Measurements from ENCODE around the gene AGPS.
A peak's percentile ranks its signal among the peaks of the same experiment; 100 is the strongest.

AGPS gene

GRCh38 chr2:177391822-177392372 lies 676 bp upstream of the AGPS start:
- TF ChIP-seq EZH2 (IDR thresholded peaks at IDR 0.05; ENCODE audit: borderline replicate concordance, low read depth, low read length, severe bottlenecking) (no peak), CTCF (IDR thresholded peaks at IDR 0.05; ENCODE audit: borderline replicate concordance, extremely low read depth, low read length, poor library complexity, severe bottlenecking) (no peak)
- no peaks in the 10 kb centered on the region for H3K9me3 ChIP-seq (ENCODE audit: insufficient read depth, low read length, severe bottlenecking)

GRCh38 chr2:177393203-177393755 lies 706 bp downstream of the AGPS start:
- Histone ChIP-seq H3K4me3 (ENCODE audit: low read depth in 1 of 2, low read length in 2 of 2) (peak overlapping the region; percentile 54 to 82), H2AFZ (ENCODE audit: low read depth, low read length) (peak overlapping the region; percentile 99), H4K20me1 (ENCODE audit: insufficient read depth, low read length) (peaks cover 23% of the 10 kb centered on the region; the same call in 1 of the 2 replicates), H3K9ac (ENCODE audit: low read depth, low read length) (peak overlapping the region; percentile 95), H3K4me1 (ENCODE audit: insufficient read depth, low read length) (peaks cover 44% of the 10 kb centered on the region), H3K27ac (ENCODE audit: low read length) (peak overlapping the region; percentile 89), H3K9me3 (ENCODE audit: insufficient read depth, low read length, severe bottlenecking) (no peaks in the 10 kb centered on the region), H3K4me2 (ENCODE audit: insufficient read depth, low read length) (peak overlapping the region; percentile 98), H3K36me3 (ENCODE audit: insufficient read depth, low read length) (peaks cover 3% of the 10 kb centered on the region), H3K79me2 (ENCODE audit: insufficient read depth, low read length) (peaks cover 79% of the 10 kb centered on the region), H3K27me3 (ENCODE audit: insufficient read depth, low read length, poor library complexity) (no peaks in the 10 kb centered on the region)
- TF ChIP-seq CTCF (IDR thresholded peaks at IDR 0.05; ENCODE audit: borderline replicate concordance, extremely low read depth, low read length, poor library complexity, severe bottlenecking) (no peak), EZH2 (IDR thresholded peaks at IDR 0.05; ENCODE audit: borderline replicate concordance, low read depth, low read length, severe bottlenecking) (no peak)
- DNase-seq (peak; percentile 22), ATAC-seq (ENCODE audit: insufficient read depth, low read depth) (peak; percentile 15)

More at GRCh38 chr2:177391822-177392372, 676 bp upstream of the AGPS start:
- DNase-seq, result no peak
- H3K9ac ChIP-seq (ENCODE audit: low read depth, low read length), result peak overlapping the region; percentile 95
- H3K4me3 ChIP-seq (ENCODE audit: low read depth in 1 of 2, low read length in 2 of 2), result peak overlapping the region; percentile 54 to 82
- no peak for ATAC-seq (ENCODE audit: insufficient read depth, low read depth)
- H3K4me2 ChIP-seq (ENCODE audit: insufficient read depth, low read length), result peak overlapping the region; percentile 98
- peak overlapping the region; percentile 99 for H2AFZ ChIP-seq (ENCODE audit: low read depth, low read length)
- peaks cover 16% of the 10 kb centered on the region; the same call in 1 of the 2 replicates for H4K20me1 ChIP-seq (ENCODE audit: insufficient read depth, low read length)
- peaks cover 40% of the 10 kb centered on the region for H3K4me1 ChIP-seq (ENCODE audit: insufficient read depth, low read length)
- peaks cover under 1% of the 10 kb centered on the region; the same call in 1 of the 2 replicates for H3K36me3 ChIP-seq (ENCODE audit: insufficient read depth, low read length)
- no peaks in the 10 kb centered on the region for H3K27me3 ChIP-seq (ENCODE audit: insufficient read depth, low read length, poor library complexity)
- H3K27ac ChIP-seq (ENCODE audit: low read length), result peak overlapping the region; percentile 89
- H3K79me2 ChIP-seq (ENCODE audit: insufficient read depth, low read length), result peaks cover 68% of the 10 kb centered on the region

- H2AFZ ChIP-seq (ENCODE audit: low read depth, low read length), result no peak overlapping the region
- H3K4me3 ChIP-seq (ENCODE audit: low read depth in 1 of 2, low read length in 2 of 2), result peak overlapping the region; percentile 54 to 82; a peak in 3 of 4 replicates
- H3K27ac ChIP-seq (ENCODE audit: low read length), result peak overlapping the region; percentile 89
- H3K79me2 ChIP-seq (ENCODE audit: insufficient read depth, low read length), result peaks cover 86% of the 10 kb centered on the region
- no peaks in the 10 kb centered on the region for H3K27me3 ChIP-seq (ENCODE audit: insufficient read depth, low read length, poor library complexity)
- ATAC-seq (ENCODE audit: insufficient read depth, low read depth) (no peak), DNase-seq (no peak)
- H3K9ac ChIP-seq (ENCODE audit: low read depth, low read length), result peak overlapping the region; percentile 95
- no peaks in the 10 kb centered on the region for H3K9me3 ChIP-seq (ENCODE audit: insufficient read depth, low read length, severe bottlenecking)
- H3K4me1 ChIP-seq (ENCODE audit: insufficient read depth, low read length), result peaks cover 44% of the 10 kb centered on the region
- peak overlapping the region; percentile 98 for H3K4me2 ChIP-seq (ENCODE audit: insufficient read depth, low read length)
- TF ChIP-seq CTCF (IDR thresholded peaks at IDR 0.05; ENCODE audit: borderline replicate concordance, extremely low read depth, low read length, poor library complexity, severe bottlenecking) (no peak), EZH2 (IDR thresholded peaks at IDR 0.05; ENCODE audit: borderline replicate concordance, low read depth, low read length, severe bottlenecking) (no peak)
- peaks cover 25% of the 10 kb centered on the region; the same call in 1 of the 2 replicates for H4K20me1 ChIP-seq (ENCODE audit: insufficient read depth, low read length)
- H3K36me3 ChIP-seq (ENCODE audit: insufficient read depth, low read length), result peaks cover 3% of the 10 kb centered on the region
These were observed 1.4 kb downstream of the AGPS start for GRCh38 chr2:177393824-177394593.

All from DND-41 (cell line).